HG02852 (cell line): Measurements from ENCODE around the gene POPDC2.

Experiments
- ATAC-seq: cut with Tn5 transposase; IDR thresholded peaks from one replicate; pipeline ENCODE4 v1.9.1; 2021; ENCODE audit warnings: mild to moderate bottlenecking, moderate library complexity; ENCODE audit not compliant: unreplicated experiment

The POPDC2 gene

GRCh38 chr3:119641416-119641815 is 19.0 kb downstream of the POPDC2 start:
- no peak for ATAC-seq

GRCh38 chr3:119639494-119640350 is 20.7 kb downstream of the POPDC2 start:
- no peak for ATAC-seq

DNA sequence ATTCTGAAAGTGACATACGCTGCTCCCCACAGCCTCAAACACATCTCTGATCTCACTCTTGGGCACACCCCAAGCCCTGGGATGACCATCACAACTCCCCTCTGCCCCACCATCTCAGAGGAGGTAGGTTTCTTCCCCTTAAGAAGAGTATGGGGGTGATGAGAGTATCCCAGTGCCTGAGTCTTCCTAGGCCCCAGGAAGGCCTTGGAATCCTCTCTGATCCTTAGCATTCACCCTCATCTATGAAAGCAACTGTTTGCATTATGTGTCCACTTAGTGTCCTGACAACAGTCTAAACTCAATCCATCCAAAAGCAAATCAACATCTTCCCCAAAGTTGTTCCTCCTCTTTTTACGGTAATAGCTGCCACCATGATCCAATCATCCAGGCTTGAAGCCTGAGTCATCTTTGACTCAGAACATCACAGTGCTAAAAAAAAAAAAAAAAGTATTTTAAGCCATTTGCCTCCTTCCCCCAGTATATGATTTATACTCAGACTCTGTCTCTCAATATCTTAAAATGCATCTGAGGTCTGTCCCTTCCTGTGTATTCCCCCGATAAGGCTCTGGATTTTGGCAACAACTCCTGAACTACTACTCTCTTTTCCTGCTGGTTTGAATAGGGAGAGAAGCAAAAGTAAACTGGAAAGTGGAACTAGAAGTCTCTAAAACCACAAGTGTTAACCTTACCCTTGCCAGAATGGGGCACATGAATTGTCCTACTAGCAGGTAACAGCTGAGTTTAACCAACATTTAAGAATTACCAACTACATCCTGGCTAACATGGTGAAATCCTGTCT is 22.5 kb downstream of the POPDC2 start:
- peak; percentile 27 for ATAC-seq

DNA sequence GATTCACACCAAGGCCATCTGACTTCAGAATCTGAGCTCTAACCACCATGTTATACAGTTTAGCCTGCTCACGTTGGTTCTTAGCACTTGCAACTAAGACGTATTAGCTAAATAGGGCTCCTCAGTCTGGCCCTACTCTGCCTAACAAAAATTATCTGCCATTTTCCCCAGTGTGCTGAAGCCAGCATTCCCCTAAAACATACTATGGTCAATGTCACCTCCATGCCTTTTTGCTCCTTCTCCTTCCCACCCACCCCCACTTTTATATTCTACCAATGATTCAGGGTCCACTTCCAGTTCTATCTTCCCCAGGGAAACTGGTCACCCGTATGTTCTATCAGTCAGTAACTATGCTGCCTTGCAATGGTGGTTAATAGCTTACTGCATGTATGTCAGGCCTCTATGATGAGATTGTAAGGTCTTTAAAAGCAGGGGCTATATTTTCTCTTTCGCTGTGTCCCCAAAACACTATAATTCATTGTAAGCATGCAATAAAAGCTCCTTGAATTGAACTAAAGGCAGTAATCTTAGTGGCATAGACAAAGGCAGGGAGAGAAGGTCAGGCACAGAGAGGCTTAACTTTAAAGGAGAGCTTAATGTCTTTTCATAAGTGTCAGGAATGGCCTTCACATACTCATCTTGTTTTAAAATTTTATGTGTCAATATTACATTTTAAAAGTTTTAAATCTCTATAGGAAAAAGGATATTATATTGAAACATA is 23.3 kb downstream of the POPDC2 start:
- ATAC-seq, result no peak

- no peak for ATAC-seq
Observed at GRCh38 chr3:119636249-119636648, 24.1 kb downstream of the POPDC2 start.

DNA sequence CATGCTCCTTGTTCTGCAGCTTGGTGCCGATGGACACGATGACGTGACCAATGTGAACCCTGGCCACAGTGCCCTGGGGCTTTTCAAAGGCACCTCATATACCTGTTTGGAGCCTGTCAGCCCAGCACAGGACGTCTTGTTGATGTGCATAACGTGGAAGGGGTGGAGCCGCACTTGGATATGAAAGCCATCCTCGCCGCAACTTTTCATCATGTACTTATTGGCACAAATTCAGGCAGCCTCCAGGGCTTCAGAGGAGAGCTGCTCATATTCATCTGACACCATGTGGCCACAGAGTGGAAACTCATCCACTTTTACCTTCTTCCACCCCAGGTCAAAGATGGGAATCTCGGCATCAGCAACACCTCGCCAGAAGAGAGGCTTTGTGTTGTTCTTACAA is 24.7 kb downstream of the POPDC2 start:
- no peak for ATAC-seq

GRCh38 chr3:119632829-119633228 is 27.6 kb downstream of the POPDC2 start:
- no peak for ATAC-seq

- no peak for ATAC-seq
Observed at GRCh38 chr3:119632216-119632615, 28.2 kb downstream of the POPDC2 start.

DNA sequence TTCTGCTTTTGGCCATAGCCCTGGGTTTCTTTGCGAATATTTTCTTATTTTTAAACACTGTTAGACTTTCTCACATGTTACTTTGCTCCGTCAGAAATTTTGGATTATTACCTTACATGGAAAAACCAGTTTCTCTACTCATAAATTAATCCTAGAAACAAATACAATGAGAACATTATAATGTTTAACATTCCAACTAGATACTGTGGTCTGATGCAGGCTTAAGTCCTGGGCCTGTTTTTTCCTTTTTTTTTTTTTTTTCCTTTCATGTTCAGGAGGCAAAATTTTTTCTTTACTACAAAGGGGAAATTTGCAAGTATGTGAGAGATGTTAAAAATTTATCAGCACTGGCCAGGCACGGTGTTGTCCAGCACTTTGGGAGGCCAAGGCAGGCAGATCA is 28.9 kb downstream of the POPDC2 start:
- ATAC-seq, result no peak

DNA sequence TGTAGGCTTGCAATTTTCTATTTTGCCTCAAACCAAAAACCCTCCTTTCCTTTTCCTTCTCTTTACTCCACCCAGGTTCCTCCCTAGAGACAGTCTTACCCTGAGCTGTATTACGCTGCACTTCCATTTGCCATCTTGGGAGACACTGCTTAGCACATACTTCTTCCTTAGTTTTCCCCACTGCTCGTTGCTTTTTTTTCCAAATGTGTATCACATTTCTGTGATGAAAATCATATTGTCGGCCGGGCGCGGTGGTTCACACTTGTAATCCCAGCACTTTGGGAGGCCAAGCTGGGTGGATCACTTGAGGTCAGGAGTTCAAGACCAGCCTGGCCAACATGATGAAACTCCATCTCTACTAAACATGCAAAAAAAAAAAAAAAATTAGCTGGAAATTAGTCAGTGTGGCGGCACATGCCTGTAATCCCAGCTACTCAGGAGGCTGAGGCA is 29.5 kb downstream of the POPDC2 start:
- no peak for ATAC-seq

DNA sequence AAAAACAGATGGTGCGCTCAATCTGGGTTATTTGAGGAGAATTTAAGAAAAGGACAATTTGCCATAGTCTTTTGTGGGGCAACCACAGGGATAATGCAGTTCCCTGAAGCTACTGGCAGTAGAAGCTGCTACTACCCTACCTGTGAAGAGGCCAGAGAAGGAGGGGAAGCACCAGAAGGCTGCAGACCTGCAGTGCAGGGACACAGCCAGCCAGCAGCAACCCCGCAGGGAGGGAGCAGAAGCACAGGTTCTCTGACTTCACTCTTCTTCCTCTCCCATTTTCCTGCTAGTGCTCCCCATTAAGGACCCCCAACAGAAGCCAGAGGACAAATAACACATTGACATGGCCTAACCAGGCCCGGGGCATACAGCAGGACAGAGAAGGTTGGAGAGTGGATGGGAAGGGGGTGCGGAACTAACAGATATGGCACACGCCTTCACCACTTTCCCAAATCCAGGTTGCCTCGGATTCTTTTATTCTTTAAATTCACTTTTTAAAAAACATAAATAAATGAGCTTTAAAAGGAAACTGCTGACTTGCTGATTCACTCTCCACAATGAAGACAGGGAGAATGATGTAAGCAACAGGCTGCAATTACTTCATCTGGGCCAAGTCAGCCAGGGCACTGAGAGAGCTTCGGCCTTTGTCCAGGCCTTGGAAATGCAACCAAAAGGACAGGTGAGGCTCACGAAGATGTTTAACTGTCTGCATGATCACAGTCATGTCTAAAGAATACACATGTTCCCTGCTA is 30.1 kb downstream of the POPDC2 start:
- no peak for ATAC-seq

GRCh38 chr3:119628816-119629445 is 31.5 kb downstream of the POPDC2 start:
- ATAC-seq, result peak; percentile 37

- peak; percentile 39 for ATAC-seq
Observed at GRCh38 chr3:119628390-119628789, 32.0 kb downstream of the POPDC2 start.

- no peak for ATAC-seq
Observed at GRCh38 chr3:119627461-119627860, 32.9 kb downstream of the POPDC2 start.

DNA sequence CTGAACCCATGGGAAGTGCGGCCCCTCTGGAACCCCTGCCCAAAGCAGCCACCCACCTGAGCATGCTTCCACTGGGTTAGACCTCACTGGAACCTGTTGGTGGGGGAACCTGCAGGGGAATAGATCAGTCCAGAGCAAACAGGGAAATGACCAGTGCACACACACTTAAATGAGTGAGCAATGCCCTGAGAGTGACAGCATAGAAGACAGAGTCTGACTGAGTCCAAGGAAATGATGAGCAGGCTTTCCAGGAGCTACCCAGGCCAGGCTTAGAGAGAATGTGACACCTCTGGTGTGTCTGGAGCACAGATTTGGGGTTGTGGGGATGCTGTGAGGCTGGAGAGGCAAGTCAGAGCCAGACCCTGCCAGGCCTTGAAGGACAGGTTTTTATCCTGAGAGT is 34.2 kb downstream of the POPDC2 start:
- no peak for ATAC-seq

GRCh38 chr3:119625451-119626153 is 34.8 kb downstream of the POPDC2 start:
- no peak for ATAC-seq

GRCh38 chr3:119624002-119624720 is 36.2 kb downstream of the POPDC2 start:
- no peak for ATAC-seq

DNA sequence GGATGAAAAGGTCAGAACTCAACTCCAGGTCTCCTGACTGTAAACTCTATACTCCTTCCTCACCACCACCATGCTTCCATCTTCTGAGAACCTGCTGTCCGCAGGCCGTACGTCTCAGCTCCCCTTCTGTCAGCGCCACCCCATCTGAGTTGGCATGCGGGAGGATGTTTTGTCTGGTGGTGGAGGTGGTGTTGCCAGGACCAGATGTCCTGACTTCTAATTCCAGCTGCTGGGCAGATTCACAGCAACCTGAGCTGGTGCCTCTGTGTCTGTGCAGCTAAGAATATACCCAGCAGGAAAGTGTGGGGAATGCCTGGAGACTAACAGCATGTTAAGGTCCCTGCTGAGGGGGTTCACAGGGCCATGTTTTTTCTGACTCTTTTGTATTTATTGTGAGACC is 39.5 kb downstream of the POPDC2 start:
- ATAC-seq, result no peak

GRCh38 chr3:119619094-119619493 is 41.3 kb downstream of the POPDC2 start:
- ATAC-seq, result no peak
